Measurements from ENCODE around the gene OS9.
"Not testable (repeated sequence)": the region's sequence is repeated elsewhere in the genome, so short reads cannot be mapped to it uniquely, and the experiment has no call there.

Gene OS9, protein sequence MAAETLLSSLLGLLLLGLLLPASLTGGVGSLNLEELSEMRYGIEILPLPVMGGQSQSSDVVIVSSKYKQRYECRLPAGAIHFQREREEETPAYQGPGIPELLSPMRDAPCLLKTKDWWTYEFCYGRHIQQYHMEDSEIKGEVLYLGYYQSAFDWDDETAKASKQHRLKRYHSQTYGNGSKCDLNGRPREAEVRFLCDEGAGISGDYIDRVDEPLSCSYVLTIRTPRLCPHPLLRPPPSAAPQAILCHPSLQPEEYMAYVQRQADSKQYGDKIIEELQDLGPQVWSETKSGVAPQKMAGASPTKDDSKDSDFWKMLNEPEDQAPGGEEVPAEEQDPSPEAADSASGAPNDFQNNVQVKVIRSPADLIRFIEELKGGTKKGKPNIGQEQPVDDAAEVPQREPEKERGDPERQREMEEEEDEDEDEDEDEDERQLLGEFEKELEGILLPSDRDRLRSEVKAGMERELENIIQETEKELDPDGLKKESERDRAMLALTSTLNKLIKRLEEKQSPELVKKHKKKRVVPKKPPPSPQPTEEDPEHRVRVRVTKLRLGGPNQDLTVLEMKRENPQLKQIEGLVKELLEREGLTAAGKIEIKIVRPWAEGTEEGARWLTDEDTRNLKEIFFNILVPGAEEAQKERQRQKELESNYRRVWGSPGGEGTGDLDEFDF

GRCh38 chr12:57693659-57694458 lies at the start of gene OS9:
OS9 (plus strand) TSS chr12:57694132; CDS start chr12:57694162, 30 bp downstream.
- DNase-seq (ENCODE audit: low read depth): peak; percentile 87

DNA sequence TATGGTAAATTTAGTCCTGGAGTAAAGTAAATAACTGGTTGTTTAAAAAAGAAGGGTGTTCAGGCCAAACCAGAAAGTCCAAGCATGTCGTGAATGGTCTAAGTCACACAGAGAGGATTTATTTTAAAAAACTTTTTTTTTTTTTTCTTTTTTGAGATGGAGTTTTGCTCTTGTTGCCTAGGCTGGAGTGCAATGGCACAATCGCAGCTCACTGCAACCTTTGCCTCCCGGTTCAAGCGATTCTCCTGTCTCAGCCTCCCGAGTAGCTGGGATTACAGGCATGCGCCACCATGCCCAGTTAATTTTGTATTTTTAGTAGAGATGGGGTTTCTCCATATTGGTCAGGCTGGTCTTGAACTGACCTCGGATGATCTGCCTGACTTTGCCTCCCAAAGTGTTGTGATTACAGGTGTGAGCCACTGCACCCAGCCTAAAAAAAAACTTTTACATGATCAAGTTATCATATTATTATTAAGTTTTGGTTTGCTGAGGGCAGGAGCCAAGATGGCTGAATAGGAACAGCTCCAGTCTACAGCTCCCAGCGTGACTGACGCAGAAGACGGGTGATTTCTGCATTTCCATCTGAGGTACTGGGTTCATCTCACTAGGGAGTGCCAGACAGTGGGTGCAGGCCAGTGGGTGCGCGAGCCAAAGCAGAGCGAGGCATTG lies 47.8 kb upstream of the OS9 start:
- DNase-seq (ENCODE audit: low read depth): not testable (repeated sequence)

- not testable (repeated sequence) for DNase-seq (ENCODE audit: low read depth)
These were observed 47.3 kb upstream of the OS9 start for GRCh38 chr12:57646659-57647049.

DNA sequence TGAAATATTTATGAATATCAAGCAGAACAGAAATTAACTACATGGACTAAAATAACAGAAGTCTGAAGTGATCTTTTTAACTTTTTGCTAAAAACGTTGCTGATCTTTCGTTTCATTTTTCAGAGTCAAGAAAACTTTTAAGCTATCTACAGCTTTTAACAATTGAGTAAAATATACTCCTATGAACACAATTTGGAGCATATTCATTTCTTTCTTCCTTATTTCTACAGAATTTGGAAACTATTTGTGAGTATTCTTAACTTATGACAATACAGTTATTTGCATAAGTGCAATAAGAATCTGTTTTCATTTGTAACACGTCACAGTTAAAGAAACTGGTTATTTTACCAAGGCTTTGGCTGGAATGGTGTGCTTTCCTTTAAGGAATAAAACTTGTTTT lies 39.9 kb upstream of the OS9 start:
- no peak for DNase-seq (ENCODE audit: low read depth)

GRCh38 chr12:57655541-57656240 lies 38.2 kb upstream of the OS9 start:
- no peak for DNase-seq (ENCODE audit: low read depth)

- DNase-seq (ENCODE audit: low read depth): not testable (repeated sequence)
These were observed 37.5 kb upstream of the OS9 start for GRCh38 chr12:57656408-57656807.

DNA sequence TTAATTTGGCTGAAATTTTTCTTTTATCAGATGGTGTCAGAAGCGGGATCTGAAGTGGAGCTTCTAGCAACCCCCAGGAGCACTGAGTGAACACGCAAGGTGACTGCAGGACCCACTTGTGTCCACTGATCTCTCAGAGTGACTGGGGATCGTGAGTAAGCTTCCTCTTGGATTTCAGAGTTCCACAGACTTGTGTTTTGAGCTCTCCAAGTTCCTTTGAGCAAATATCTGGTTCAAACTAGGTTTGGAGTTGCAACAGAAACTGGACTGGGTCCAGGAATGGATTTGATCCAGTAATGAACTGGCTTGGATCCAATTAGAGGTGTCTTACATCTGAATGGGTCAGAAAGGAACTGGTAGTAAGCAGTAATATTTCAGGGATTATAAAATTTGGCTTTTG lies 36.2 kb upstream of the OS9 start:
- DNase-seq (ENCODE audit: low read depth): no peak

GRCh38 chr12:57658890-57659289 lies 35.0 kb upstream of the OS9 start:
- DNase-seq (ENCODE audit: low read depth): no peak

- DNase-seq (ENCODE audit: low read depth): no peak
These were observed 32.6 kb upstream of the OS9 start for GRCh38 chr12:57661376-57661775.

- DNase-seq (ENCODE audit: low read depth): not testable (repeated sequence)
These were observed 28.7 kb upstream of the OS9 start for GRCh38 chr12:57665066-57665820.

GRCh38 chr12:57666897-57667296 lies 27.0 kb upstream of the OS9 start:
- no peak for DNase-seq (ENCODE audit: low read depth)

DNA sequence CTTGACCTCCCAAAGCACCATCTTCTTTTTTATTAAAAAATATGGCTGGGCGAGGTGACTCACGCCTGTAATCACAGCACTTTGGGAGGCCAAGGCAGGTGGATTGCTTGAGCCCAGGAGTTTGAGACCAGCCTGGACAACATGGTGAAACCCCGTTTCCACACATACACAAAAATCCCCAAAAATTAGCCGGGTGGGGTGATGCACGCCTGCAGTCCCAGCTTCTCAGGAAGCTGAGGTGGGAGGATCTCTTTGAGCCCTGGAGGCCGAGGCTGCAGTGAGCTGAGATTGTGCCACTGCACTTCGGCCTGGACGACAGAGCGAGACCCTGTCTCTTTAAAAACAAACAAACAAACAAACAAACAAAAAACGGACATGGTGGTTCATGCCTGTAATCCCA lies 24.2 kb upstream of the OS9 start:
- DNase-seq (ENCODE audit: low read depth): not testable (repeated sequence)

DNA sequence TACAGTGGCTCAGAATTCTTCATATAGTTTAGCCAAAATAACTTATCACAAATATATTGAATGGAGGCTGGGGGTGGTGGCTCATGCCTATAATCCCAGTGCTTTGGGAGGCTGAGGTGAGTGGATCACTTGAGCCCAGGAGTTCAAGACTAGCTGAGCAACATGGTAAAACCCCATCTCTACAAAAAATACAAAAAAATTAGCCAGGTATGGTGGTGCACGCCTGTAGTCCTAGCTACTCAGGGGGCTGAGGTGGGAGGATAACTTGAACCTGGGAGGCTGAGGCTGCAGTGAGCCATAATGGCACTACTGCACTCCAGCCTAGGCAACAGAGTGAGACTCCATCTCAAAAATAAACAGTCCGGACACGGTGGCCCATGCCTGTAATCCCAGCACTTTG lies 22.1 kb upstream of the OS9 start:
- DNase-seq (ENCODE audit: low read depth): not testable (repeated sequence)

- no peak for DNase-seq (ENCODE audit: low read depth)
These were observed 21.1 kb upstream of the OS9 start for GRCh38 chr12:57672801-57673200.

DNA sequence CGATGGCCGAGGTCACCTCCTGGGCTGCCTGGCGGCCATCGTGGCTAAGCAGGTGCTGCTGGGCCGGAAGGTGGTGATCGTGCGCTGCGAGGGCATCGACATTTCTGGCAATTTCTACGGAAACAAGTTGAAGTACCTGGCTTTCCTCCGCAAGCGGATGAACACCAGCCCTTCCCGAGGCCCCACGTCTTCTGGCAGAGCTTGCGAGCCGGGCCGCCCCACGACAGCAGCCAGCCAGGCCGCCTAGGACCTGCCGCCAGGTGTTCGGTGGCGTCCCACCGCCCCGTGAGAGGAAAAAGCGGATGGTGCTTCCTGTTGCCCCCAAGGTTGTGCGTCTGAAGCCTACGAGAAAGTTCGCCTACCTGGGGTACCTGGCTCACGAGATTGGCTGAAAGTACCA lies 19.2 kb upstream of the OS9 start:
- DNase-seq (ENCODE audit: low read depth): no peak

GRCh38 chr12:57677947-57678346 lies 16.0 kb upstream of the OS9 start:
- not testable (repeated sequence) for DNase-seq (ENCODE audit: low read depth)

GRCh38 chr12:57679697-57680096 lies 14.2 kb upstream of the OS9 start:
- DNase-seq (ENCODE audit: low read depth): no peak

DNA sequence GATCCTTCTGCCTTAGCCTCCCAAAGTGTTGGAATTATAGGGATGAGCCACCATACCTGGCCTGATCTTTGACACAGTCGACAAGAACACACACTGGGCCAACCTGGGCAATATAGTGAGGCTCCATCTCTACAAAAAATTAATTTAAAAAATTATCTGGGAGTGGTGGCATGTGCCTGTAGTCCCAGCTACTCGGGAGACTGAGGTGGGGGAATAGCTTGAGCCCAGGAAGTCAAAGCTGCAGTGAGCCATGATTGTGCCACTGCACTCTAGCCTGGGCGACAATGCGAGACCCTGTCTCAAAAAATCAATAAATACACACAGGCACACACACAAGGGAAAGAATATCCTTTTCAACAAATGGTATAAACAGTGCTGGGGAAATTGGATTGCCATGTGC lies 6.1 kb upstream of the OS9 start:
- no peak for DNase-seq (ENCODE audit: low read depth)

GRCh38 chr12:57688931-57689330 lies 5.0 kb upstream of the OS9 start:
- no peak for DNase-seq (ENCODE audit: low read depth)

- no peak for DNase-seq (ENCODE audit: low read depth)
These were observed 1.4 kb upstream of the OS9 start for GRCh38 chr12:57692500-57692899.

DNA sequence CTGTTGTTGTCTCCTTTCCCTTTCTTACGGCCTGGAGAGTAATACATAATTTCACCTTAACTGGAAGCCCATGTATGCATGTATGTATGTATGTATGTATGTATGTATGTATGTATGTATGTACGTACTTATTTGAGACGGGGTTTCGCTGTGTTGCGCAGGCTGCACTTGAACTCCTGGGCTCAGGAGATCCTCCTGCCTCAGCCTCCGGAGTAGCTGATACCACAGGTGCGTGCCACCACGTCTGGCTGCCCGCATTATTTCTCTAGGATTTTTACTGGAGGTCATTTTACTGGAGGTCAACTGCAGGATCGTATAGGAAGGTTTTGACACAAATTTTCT lies 644 bp upstream of the OS9 start:
- DNase-seq (ENCODE audit: low read depth): no peak

Data from activated T-cell treated with anti-CD3 and anti-CD28 coated beads for 1 hour (primary cell).